ENCODE data around the gene CHSY3. TPM values are rescaled to one million over a fixed set of nuclear protein-coding genes. Genes with fewer than 3 reads are reported as not detected.

Gene CHSY3
- total RNA-seq: 1 to 10 TPM in 3 of 4 donors, under 1 TPM in 1; 0.84 to 4.3 (median 2.6) TPM

- 0 to 1% methylated on average over 36 to 54 of the region's 62 CpGs for WGBS, 2 donors
- peak; percentile 73 to 96 for DNase-seq (ENCODE audit: low spot score in 2 of 2)
- intact Hi-C loops (cut with DNase I; ENCODE audit: low total_unique reads): no loop called here
Measured at GRCh38 chr5:129904102-129904666, at the start of gene CHSY3. TSS of gene CHSY3 (plus strand) at chr5:129904465.

GRCh38 chr5:129856325-129856724 is 47.9 kb upstream of the CHSY3 start:
- WGBS, 2 donors: 91 to 100% methylated on average over 1 of the region's 1 CpG
- intact Hi-C loops (cut with DNase I; ENCODE audit: low total_unique reads): no loop called here
- no peak overlapping the region for H3K4me3 ChIP-seq (ENCODE audit: low read depth, poor library complexity, severe bottlenecking)
- no peak for DNase-seq (ENCODE audit: low spot score in 2 of 2)
- no peak for TF ChIP-seq CTCF (IDR thresholded peaks at IDR 0.05)

More at GRCh38 chr5:129904102-129904666, at the start of gene CHSY3:
- TF ChIP-seq CTCF (IDR thresholded peaks at IDR 0.05) (no peak), POLR2A (IDR thresholded peaks at IDR 0.05) (no peak)
- H3K4me3 ChIP-seq (ENCODE audit: low read depth, poor library complexity, severe bottlenecking): peak within 1 kb of the TSS; percentile 53

GRCh38 chr5:129857116-129857515 is 47.1 kb upstream of the CHSY3 start:
- no peak overlapping the region for H3K4me3 ChIP-seq (ENCODE audit: low read depth, poor library complexity, severe bottlenecking)
- DNase-seq (ENCODE audit: low spot score in 2 of 2): no peak
- WGBS, 2 donors: 27 to 35% methylated on average over 1 of the region's 1 CpG
- intact Hi-C loops (cut with DNase I; ENCODE audit: low total_unique reads): no loop called here
- TF ChIP-seq POLR2A (IDR thresholded peaks at IDR 0.05) (no peak), CTCF (IDR thresholded peaks at IDR 0.05) (no peak)

- no peak overlapping the region for H3K4me3 ChIP-seq (ENCODE audit: low read depth, poor library complexity, severe bottlenecking)
- TF ChIP-seq POLR2A (IDR thresholded peaks at IDR 0.05) (no peak), CTCF (IDR thresholded peaks at IDR 0.05) (no peak)
- DNase-seq (ENCODE audit: low spot score in 2 of 2): no peak
- intact Hi-C loops (cut with DNase I; ENCODE audit: low total_unique reads): no loop called here
Measured at GRCh38 chr5:129858131-129858675, 46.1 kb upstream of the CHSY3 start.

- no peak overlapping the region for H3K4me3 ChIP-seq (ENCODE audit: low read depth, poor library complexity, severe bottlenecking)
- WGBS, 2 donors: 94 to 95% methylated on average over 1 of the region's 1 CpG
- intact Hi-C loops (cut with DNase I; ENCODE audit: low total_unique reads): no loop called here
- DNase-seq (ENCODE audit: low spot score in 2 of 2): no peak
- TF ChIP-seq POLR2A (IDR thresholded peaks at IDR 0.05): no peak
- no peak for TF ChIP-seq CTCF (IDR thresholded peaks at IDR 0.05)
Measured at GRCh38 chr5:129884322-129884721, 19.9 kb upstream of the CHSY3 start.

- DNase-seq (ENCODE audit: low spot score in 2 of 2): no peak
- intact Hi-C loops (cut with DNase I; ENCODE audit: low total_unique reads): no loop called here
- no peak for TF ChIP-seq CTCF (IDR thresholded peaks at IDR 0.05)
- no peak for TF ChIP-seq POLR2A (IDR thresholded peaks at IDR 0.05)
Measured at GRCh38 chr5:129899454-129899853, 4.8 kb upstream of the CHSY3 start.

More at GRCh38 chr5:129899454-129899853, 4.8 kb upstream of the CHSY3 start:
- no peak overlapping the region for H3K4me3 ChIP-seq (ENCODE audit: low read depth, poor library complexity, severe bottlenecking)
